ENCODE data around the gene SLC37A4.
A peak's percentile ranks its signal among the peaks of the same experiment; 100 is the strongest.

The SLC37A4 gene

GRCh38 chr11:119030029-119030328, 698 bp downstream of the SLC37A4 start:
- Mint-ChIP-seq H3K4me1 (ENCODE audit: low read depth) (peaks cover 34% of the 10 kb centered on the region), H3K36me3 (ENCODE audit: low read depth) (peaks cover 50% of the 10 kb centered on the region), H3K4me3 (peak overlapping the region; percentile 86)

GRCh38 chr11:119029340-119030028, 1.2 kb downstream of the SLC37A4 start:
- intact Hi-C loops (cut with micrococcal nuclease): loop anchor here (1.0 kb wide), 2 partner anchors 11 to 31 kb away; partner anchors contain the start of genes CENATAC, RPS25 and TRAPPC4

More at GRCh38 chr11:119030029-119030328, 698 bp downstream of the SLC37A4 start:
- intact Hi-C loops (cut with micrococcal nuclease): loop anchor here (1.0 kb wide), 2 partner anchors 12 to 32 kb away; partner anchors contain the start of genes CENATAC, RPS25 and TRAPPC4
- Mint-ChIP-seq H3K9me3 (no peaks in the 10 kb centered on the region), H3K27me3 (peaks cover 2% of the 10 kb centered on the region), H3K27ac (peak overlapping the region; percentile 90)

GRCh38 chr11:119029069-119029339, 1.7 kb downstream of the SLC37A4 start:
- Mint-ChIP-seq H3K27ac (peak overlapping the region; percentile 90), H3K36me3 (ENCODE audit: low read depth) (peaks cover 60% of the 10 kb centered on the region), H3K4me3 (peak overlapping the region; percentile 86), H3K9me3 (no peaks in the 10 kb centered on the region), H3K4me1 (ENCODE audit: low read depth) (peaks cover 34% of the 10 kb centered on the region), H3K27me3 (peaks cover 2% of the 10 kb centered on the region)
- intact Hi-C loops (cut with micrococcal nuclease): no loop called here

More at GRCh38 chr11:119029340-119030028, 1.2 kb downstream of the SLC37A4 start:
- peak overlapping the region; percentile 90 for H3K27ac Mint-ChIP-seq
- H3K4me3 Mint-ChIP-seq: peak overlapping the region; percentile 86
- H3K9me3 Mint-ChIP-seq: no peaks in the 10 kb centered on the region
- H3K36me3 Mint-ChIP-seq (ENCODE audit: low read depth): peaks cover 55% of the 10 kb centered on the region
- peaks cover 34% of the 10 kb centered on the region for H3K4me1 Mint-ChIP-seq (ENCODE audit: low read depth)
- H3K27me3 Mint-ChIP-seq: peaks cover 2% of the 10 kb centered on the region

GRCh38 chr11:119028346-119029068, 2.2 kb downstream of the SLC37A4 start:
- intact Hi-C loops (cut with micrococcal nuclease): no loop called here
- Mint-ChIP-seq H3K27ac (peak overlapping the region; percentile 90), H3K4me1 (ENCODE audit: low read depth) (peaks cover 37% of the 10 kb centered on the region), H3K9me3 (no peaks in the 10 kb centered on the region), H3K36me3 (ENCODE audit: low read depth) (peaks cover 65% of the 10 kb centered on the region), H3K4me3 (peak overlapping the region; percentile 86), H3K27me3 (no peaks in the 10 kb centered on the region)

GRCh38 chr11:119027561-119028345, 2.9 kb downstream of the SLC37A4 start:
- intact Hi-C loops (cut with micrococcal nuclease): no loop called here
- no peaks in the 10 kb centered on the region for H3K27me3 Mint-ChIP-seq
- H3K4me1 Mint-ChIP-seq (ENCODE audit: low read depth): peaks cover 41% of the 10 kb centered on the region
- no peak overlapping the region for H3K4me3 Mint-ChIP-seq
- peaks cover 73% of the 10 kb centered on the region for H3K36me3 Mint-ChIP-seq (ENCODE audit: low read depth)
- peak overlapping the region; percentile 90 for H3K27ac Mint-ChIP-seq
- no peaks in the 10 kb centered on the region for H3K9me3 Mint-ChIP-seq

GRCh38 chr11:119026970-119027369, 3.7 kb downstream of the SLC37A4 start:
- peaks cover 45% of the 10 kb centered on the region for H3K4me1 Mint-ChIP-seq (ENCODE audit: low read depth)
- no peaks in the 10 kb centered on the region for H3K27me3 Mint-ChIP-seq
- intact Hi-C loops (cut with micrococcal nuclease): no loop called here
- H3K4me3 Mint-ChIP-seq: no peak overlapping the region
- H3K9me3 Mint-ChIP-seq: no peaks in the 10 kb centered on the region
- peak overlapping the region; percentile 90 for H3K27ac Mint-ChIP-seq
- H3K36me3 Mint-ChIP-seq (ENCODE audit: low read depth): peaks cover 81% of the 10 kb centered on the region

GRCh38 chr11:119025978-119026766, 4.5 kb downstream of the SLC37A4 start:
- no peak overlapping the region for H3K27ac Mint-ChIP-seq
- peaks cover 88% of the 10 kb centered on the region for H3K36me3 Mint-ChIP-seq (ENCODE audit: low read depth)
- no peaks in the 10 kb centered on the region for H3K9me3 Mint-ChIP-seq
- H3K27me3 Mint-ChIP-seq: no peaks in the 10 kb centered on the region
- H3K4me3 Mint-ChIP-seq: no peak overlapping the region
- intact Hi-C loops (cut with micrococcal nuclease): no loop called here
- H3K4me1 Mint-ChIP-seq (ENCODE audit: low read depth): peaks cover 45% of the 10 kb centered on the region

GRCh38 chr11:119025541-119025940, 5.1 kb downstream of the SLC37A4 start:
- H3K27ac Mint-ChIP-seq: no peak overlapping the region
- intact Hi-C loops (cut with micrococcal nuclease): no loop called here
- H3K4me3 Mint-ChIP-seq: no peak overlapping the region
- peaks cover 90% of the 10 kb centered on the region for H3K36me3 Mint-ChIP-seq (ENCODE audit: low read depth)
- no peaks in the 10 kb centered on the region for H3K9me3 Mint-ChIP-seq
- H3K27me3 Mint-ChIP-seq: no peaks in the 10 kb centered on the region
- peaks cover 46% of the 10 kb centered on the region for H3K4me1 Mint-ChIP-seq (ENCODE audit: low read depth)

- Mint-ChIP-seq H3K4me1 (ENCODE audit: low read depth) (peaks cover 50% of the 10 kb centered on the region), H3K9me3 (no peaks in the 10 kb centered on the region), H3K27ac (no peak overlapping the region), H3K27me3 (no peaks in the 10 kb centered on the region), H3K4me3 (no peak overlapping the region), H3K36me3 (ENCODE audit: low read depth) (peaks cover 91% of the 10 kb centered on the region)
- intact Hi-C loops (cut with micrococcal nuclease): no loop called here
Measured at GRCh38 chr11:119025099-119025473, 5.6 kb downstream of the SLC37A4 start.

- Mint-ChIP-seq H3K4me1 (ENCODE audit: low read depth) (peaks cover 48% of the 10 kb centered on the region), H3K9me3 (no peaks in the 10 kb centered on the region), H3K36me3 (ENCODE audit: low read depth) (peaks cover 95% of the 10 kb centered on the region), H3K4me3 (no peak overlapping the region), H3K27me3 (no peaks in the 10 kb centered on the region), H3K27ac (peak overlapping the region; percentile 16)
- intact Hi-C loops (cut with micrococcal nuclease): no loop called here
Measured at GRCh38 chr11:119024430-119025098, 6.1 kb downstream of the SLC37A4 start.

GRCh38 chr11:119023741-119024140, 6.9 kb downstream of the SLC37A4 start:
- Mint-ChIP-seq H3K36me3 (ENCODE audit: low read depth) (peaks cover 96% of the 10 kb centered on the region), H3K4me3 (no peak overlapping the region), H3K27me3 (no peaks in the 10 kb centered on the region), H3K9me3 (no peaks in the 10 kb centered on the region), H3K4me1 (ENCODE audit: low read depth) (peaks cover 39% of the 10 kb centered on the region), H3K27ac (no peak overlapping the region)
- intact Hi-C loops (cut with micrococcal nuclease): no loop called here

- Mint-ChIP-seq H3K4me1 (ENCODE audit: low read depth) (peaks cover 21% of the 10 kb centered on the region), H3K27ac (peak overlapping the region; percentile 3), H3K36me3 (ENCODE audit: low read depth) (peaks cover 93% of the 10 kb centered on the region), H3K27me3 (no peaks in the 10 kb centered on the region), H3K4me3 (no peak overlapping the region), H3K9me3 (no peaks in the 10 kb centered on the region)
- intact Hi-C loops (cut with micrococcal nuclease): no loop called here
Measured at GRCh38 chr11:119021631-119022030, 9.0 kb downstream of the SLC37A4 start.

- peak overlapping the region; percentile 99 for H3K27ac Mint-ChIP-seq
- peaks cover 36% of the 10 kb centered on the region for H3K4me1 Mint-ChIP-seq (ENCODE audit: low read depth)
- peak overlapping the region; percentile 98 for H3K4me3 Mint-ChIP-seq
- intact Hi-C loops (cut with micrococcal nuclease): loop anchor here (2.0 kb wide), 1 partner anchor 83 kb away; no protein-coding TSS in a partner anchor
- no peaks in the 10 kb centered on the region for H3K9me3 Mint-ChIP-seq
- no peaks in the 10 kb centered on the region for H3K27me3 Mint-ChIP-seq
- H3K36me3 Mint-ChIP-seq (ENCODE audit: low read depth): peaks cover 93% of the 10 kb centered on the region
Measured at GRCh38 chr11:119019996-119020395, 10.7 kb downstream of the SLC37A4 start.

Data from dendritic cell treated with granulocyte-macrophage colony-stimulating factor and Interleukin-4, amounts not matched to agents 40 ng/mL and 50 ng/mL, for 4 days (primary cell).